Astrocyte (in vitro differentiated cells and primary cell): ENCODE data around the gene FAM221B. TPM values are rescaled to one million over a fixed set of nuclear protein-coding genes. Genes with fewer than 3 reads are reported as not detected.

Source experiments
- DNase-seq: peaks from one replicate; pipeline ENCODE4 v3.0.0-alpha.2; 2010; ENCODE audit warnings: low read depth
- FAIRE-seq: peaks from 2 replicates; lab custom pipeline; 2011; peaks lifted over from hg19 to GRCh38; lab: Jason Lieb, UNC
- H2AFZ ChIP-seq: 2 replicates; pipeline ENCODE4 v1.6.0; 2012; ENCODE audit warnings: low read depth, low read length, inconsistent platforms
- H3K27ac ChIP-seq: 2 replicates; pipeline ENCODE4 v1.5.1; 2011; ENCODE audit warnings: low read depth, low read length, inconsistent platforms
- H3K27me3 ChIP-seq: 2 replicates; pipeline ENCODE4 v1.6.0; 2011; ENCODE audit warnings: low read length, inconsistent platforms; ENCODE audit not compliant: insufficient read depth
- H3K36me3 ChIP-seq: 2 replicates; pipeline ENCODE4 v1.5.1; 2011; ENCODE audit warnings: low read length, inconsistent platforms; ENCODE audit not compliant: insufficient read depth
- H3K4me1 ChIP-seq: 2 replicates; pipeline ENCODE4 v1.5.1; 2011; ENCODE audit warnings: low read length, inconsistent platforms; ENCODE audit not compliant: insufficient read depth
- H3K4me2 ChIP-seq: 2 replicates; pipeline ENCODE4 v1.6.0; 2012; ENCODE audit warnings: low read length, inconsistent platforms
- H3K4me3 ChIP-seq: 2 replicates; pipeline ENCODE4 v1.5.1; 2011; ENCODE audit warnings: low read depth, mild to moderate bottlenecking, low read length, inconsistent platforms; ENCODE audit not compliant: insufficient read depth
- H3K79me2 ChIP-seq: 2 replicates; pipeline ENCODE4 v1.6.0; 2012; ENCODE audit warnings: mild to moderate bottlenecking, low read length, inconsistent platforms; ENCODE audit not compliant: insufficient read depth
- H3K9ac ChIP-seq: 2 replicates; pipeline ENCODE4 v1.6.0; 2012; ENCODE audit warnings: mild to moderate bottlenecking, low read length, inconsistent platforms
- H3K9me3 ChIP-seq: 2 replicates; pipeline ENCODE4 v1.5.1; 2012; ENCODE audit warnings: low read depth, mild to moderate bottlenecking, low read length, inconsistent platforms; ENCODE audit not compliant: insufficient read depth
- H4K20me1 ChIP-seq: 2 replicates; pipeline ENCODE4 v1.6.0; 2012; ENCODE audit warnings: low read length, inconsistent platforms; ENCODE audit not compliant: insufficient read depth
- H3K27ac Mint-ChIP-seq: one replicate; pipeline ENCODE4 v1.8.0; 2021; ENCODE audit warnings: mild to moderate bottlenecking, mixed read lengths; ENCODE audit not compliant: unreplicated experiment
- H3K27me3 Mint-ChIP-seq: one replicate; pipeline ENCODE4 v1.8.0; 2021; ENCODE audit warnings: low read depth, mixed read lengths; ENCODE audit not compliant: unreplicated experiment
- H3K36me3 Mint-ChIP-seq: one replicate; pipeline ENCODE4 v1.8.0; 2021; ENCODE audit warnings: low read depth, mixed read lengths; ENCODE audit not compliant: unreplicated experiment
- H3K4me1 Mint-ChIP-seq: one replicate; pipeline ENCODE4 v1.8.0; 2021; ENCODE audit warnings: low read depth, mixed read lengths; ENCODE audit not compliant: unreplicated experiment
- H3K4me3 Mint-ChIP-seq: one replicate; pipeline ENCODE4 v1.8.0; 2021; ENCODE audit warnings: mild to moderate bottlenecking, moderate library complexity, mixed read lengths; ENCODE audit not compliant: unreplicated experiment
- H3K9me3 Mint-ChIP-seq: one replicate; pipeline ENCODE4 v1.8.0; 2021; ENCODE audit warnings: mild to moderate bottlenecking, mixed read lengths; ENCODE audit not compliant: unreplicated experiment
- CTCF ChIP-seq: IDR thresholded peaks from 2 replicates; pipeline ENCODE4 v1.5.1; 2011; ENCODE audit warnings: low read depth, mild to moderate bottlenecking, inconsistent platforms, low read length, moderate library complexity; ENCODE audit not compliant: insufficient read depth
- EZH2 ChIP-seq: IDR thresholded peaks from 2 replicates; pipeline ENCODE4 v1.6.1; 2012; ENCODE audit warnings: mild to moderate bottlenecking, low read length, inconsistent platforms; ENCODE audit not compliant: insufficient read depth
- total RNA-seq: library from RNA; stranded (reverse); gene quantifications from 2 replicates; pipeline ENCODE4 v1.2.1, GENCODE V29; 2021

FAM221B gene
- total RNA-seq, 1 donor from 2014 or later = not detected

GRCh38 chr9:35771075-35771433, 57.5 kb downstream of the FAM221B start:
- Mint-ChIP-seq H3K4me3 (no peak overlapping the region), H3K36me3 (no peaks in the 10 kb centered on the region), H3K27ac (no peak overlapping the region), H3K9me3 (no peaks in the 10 kb centered on the region), H3K4me1 (no peaks in the 10 kb centered on the region), H3K27me3 (no peaks in the 10 kb centered on the region)
- H3K4me1 ChIP-seq = no peaks in the 10 kb centered on the region
- H2AFZ ChIP-seq = no peak overlapping the region
- no peak overlapping the region for H3K9ac ChIP-seq
- no peak overlapping the region for H3K27ac ChIP-seq
- FAIRE-seq = no peak
- H3K36me3 ChIP-seq = no peaks in the 10 kb centered on the region
- no peak overlapping the region for H3K4me2 ChIP-seq
- no peaks in the 10 kb centered on the region for H3K9me3 ChIP-seq
- DNase-seq = no peak
- H4K20me1 ChIP-seq = no peaks in the 10 kb centered on the region
- no peaks in the 10 kb centered on the region for H3K79me2 ChIP-seq
- peaks cover 24% of the 10 kb centered on the region for H3K27me3 ChIP-seq
- no peak overlapping the region for H3K4me3 ChIP-seq
- TF ChIP-seq CTCF = no peak
- no peak for TF ChIP-seq EZH2

- H3K4me1 ChIP-seq = no peaks in the 10 kb centered on the region
- no peak overlapping the region for H2AFZ ChIP-seq
- peaks cover 24% of the 10 kb centered on the region for H3K27me3 ChIP-seq
- no peaks in the 10 kb centered on the region for H3K9me3 ChIP-seq
- FAIRE-seq (no peak), DNase-seq (no peak)
- H3K9me3 Mint-ChIP-seq = no peaks in the 10 kb centered on the region
- H3K4me2 ChIP-seq = no peak overlapping the region
- H3K27me3 Mint-ChIP-seq = no peaks in the 10 kb centered on the region
- no peak overlapping the region for H3K4me3 ChIP-seq
- no peaks in the 10 kb centered on the region for H3K36me3 Mint-ChIP-seq
- H3K79me2 ChIP-seq = no peaks in the 10 kb centered on the region
- H3K4me1 Mint-ChIP-seq = no peaks in the 10 kb centered on the region
- TF ChIP-seq EZH2 (no peak), CTCF (no peak)
- no peaks in the 10 kb centered on the region for H3K36me3 ChIP-seq
- H3K4me3 Mint-ChIP-seq = no peak overlapping the region
- no peak overlapping the region for H3K27ac Mint-ChIP-seq
- no peaks in the 10 kb centered on the region for H4K20me1 ChIP-seq
- H3K9ac ChIP-seq = no peak overlapping the region
- H3K27ac ChIP-seq = no peak overlapping the region
These were observed 58.8 kb downstream of the FAM221B start for GRCh38 chr9:35769763-35770162.

- Histone ChIP-seq H4K20me1 (no peaks in the 10 kb centered on the region), H3K9ac (no peak overlapping the region), H3K27ac (no peak overlapping the region), H3K4me2 (no peak overlapping the region), H3K27me3 (peaks cover 24% of the 10 kb centered on the region), H3K4me3 (no peak overlapping the region), H3K4me1 (no peaks in the 10 kb centered on the region), H2AFZ (no peak overlapping the region), H3K9me3 (no peaks in the 10 kb centered on the region), H3K36me3 (no peaks in the 10 kb centered on the region), H3K79me2 (no peaks in the 10 kb centered on the region)
- no peak for TF ChIP-seq EZH2
- no peak for TF ChIP-seq CTCF
- Mint-ChIP-seq H3K4me1 (no peaks in the 10 kb centered on the region), H3K27ac (no peak overlapping the region), H3K4me3 (no peak overlapping the region), H3K9me3 (no peaks in the 10 kb centered on the region), H3K27me3 (no peaks in the 10 kb centered on the region), H3K36me3 (no peaks in the 10 kb centered on the region)
- DNase-seq (no peak), FAIRE-seq (no peak)
These were observed 61.1 kb downstream of the FAM221B start for GRCh38 chr9:35767458-35767857.
